Transverse colon (tissue), 4 donors: ENCODE measurements around the gene MLST8. TPM values are rescaled to one million over a fixed set of nuclear protein-coding genes. Genes with fewer than 3 reads are reported as not detected.

Source experiments
- DNase-seq: peaks from one replicate; pipeline ENCODE4 v3.0.0-alpha.2; 2019
- H3K27ac ChIP-seq, 4 donors: fragments of 200-600 bp; sonication (generic); 2 replicates each; pipeline ENCODE4 v1.5.1; 2016 to 2018; ENCODE audit warnings: inconsistent platforms in 4 of 4
- H3K27me3 ChIP-seq: fragments of 200-600 bp; sonication (generic); 2 replicates; pipeline ENCODE4 v1.5.1; 2017; ENCODE audit warnings: inconsistent platforms
- H3K36me3 ChIP-seq, 4 donors: fragments of 200-600 bp; sonication (generic); 2 replicates each; pipeline ENCODE4 v1.5.1; 2017 to 2019; ENCODE audit warnings: inconsistent platforms in 4 of 4
- H3K4me1 ChIP-seq, 4 donors: fragments of 200-600 bp; sonication (generic); 2 replicates each; pipeline ENCODE4 v1.5.1; 2017 to 2020; ENCODE audit warnings: inconsistent platforms in 4 of 4
- H3K4me3 ChIP-seq, 4 donors: fragments of 200-600 bp; sonication (generic); 1 replicate in 1 of 4; 2 replicates in 3 of 4; pipeline versions ENCODE4 v1.5.1 to v1.6.1; 2017 to 2019; ENCODE audit warnings: inconsistent platforms in 4 of 4
- H3K9me3 ChIP-seq, 2 donors: fragments of 200-600 bp; sonication (generic); 2 replicates each; pipeline ENCODE4 v1.5.1; 2017 to 2019; ENCODE audit warnings: inconsistent platforms in 2 of 2
- EP300 ChIP-seq: sonication (generic); formaldehyde crosslinking; IDR thresholded peaks from one replicate; pipeline ENCODE4 v1.6.1; 2017; ENCODE audit warnings: antibody characterized with exemption, low read depth
- POLR2A ChIP-seq: fragments of 450-650 bp; IDR thresholded peaks from one replicate; pipeline ENCODE4 v1.6.1; 2016; ENCODE audit warnings: antibody characterized with exemption, mild to moderate bottlenecking, moderate library complexity
- POLR2AphosphoS5 ChIP-seq, 3 donors: sonication (generic); formaldehyde crosslinking; IDR thresholded peaks; one replicate each; pipeline ENCODE4 v1.6.1; 2016; ENCODE audit warnings: antibody characterized with exemption in 3 of 3
- WGBS, 2 donors: methylation state at CpG; one replicate each; pipeline ENCODE4 v1.1.5; 2018; ENCODE audit warnings: low coverage in 1 of 2; 5-methylcytosine and 5-hydroxymethylcytosine counted together
- in situ Hi-C, 4 donors: fragments of 200-750 bp; cut with MboI; loops; one replicate each; pipeline versions ENCODE4 v1.15.0 to v1.15.1; 2017; ENCODE audit warnings: low sequenced_read_pairs in 3 of 4, low pct_ligation_motif_present in 1 of 4, low pct_unique_long_range_greater_than_20kb in 1 of 4
- intact Hi-C: fragments of 100-400 bp; cut with DNase I; formaldehyde crosslinking; loops from one replicate; pipeline ENCODE4 v1.15.1; 2023; ENCODE audit warnings: low total_unique reads
- total RNA-seq, 4 donors: library from RNA; depleted of rRNA; stranded (reverse); fragments of >200 nt; gene quantifications; one replicate each; pipeline ENCODE4 v1.1.0, GENCODE V29; 2016
- TF ChIP-seq, protein P1 (sequence below), 5 experiments: fragments of 200-600 bp in 3 of 5; fragments of 450-650 bp in 2 of 5; sonication (generic) in 3 of 5; IDR thresholded peaks; 1 replicate in 2 of 5; 2 replicates in 3 of 5; pipeline ENCODE4 v1.5.1; 2016 to 2017; ENCODE audit warnings: antibody characterized with exemption in 5 of 5, inconsistent platforms in 3 of 5, mild to moderate bottlenecking in 2 of 5, moderate library complexity in 1 of 5

Gene MLST8
- total RNA-seq, 4 donors from 2014 or later = 50.8 to 81.8 (median 73.1) TPM

DNA sequence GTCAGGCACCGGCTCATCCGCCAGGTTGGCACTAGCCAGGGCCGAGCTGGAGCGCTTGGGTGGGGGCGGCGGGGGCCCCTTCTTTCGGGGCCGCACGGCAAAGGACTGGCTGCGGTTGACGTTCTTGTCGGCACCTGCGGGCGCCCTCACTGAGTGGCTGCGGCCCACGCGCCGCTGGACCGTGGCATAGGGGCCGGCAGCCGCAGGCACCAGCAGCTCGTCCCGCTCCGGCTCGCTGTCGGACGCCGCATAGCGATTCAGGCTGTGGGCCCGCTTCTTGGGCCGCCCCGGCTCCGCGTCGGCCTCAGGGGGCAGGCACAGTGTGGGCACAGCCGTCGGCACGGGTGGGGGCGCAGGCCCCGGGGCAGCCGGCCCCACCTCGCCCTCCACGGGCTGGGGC, 24.8 kb upstream of the MLST8 start:
- Histone ChIP-seq H3K9me3 (no peaks in the 10 kb centered on the region), H3K4me3 (no peak overlapping the region), H3K4me1 (no peaks in the 10 kb centered on the region), H3K36me3 (peaks cover 0 to 18% (median 6%) of the 10 kb centered on the region in 4 donors), H3K27me3 (peaks cover 9% of the 10 kb centered on the region), H3K27ac (no peak overlapping the region)
- intact Hi-C loops = no loop called here
- in situ Hi-C loops = loop anchor here in 1 of 4 donors (25.0 kb wide), 1 partner anchor 307 kb away; the partner anchor contains the start of gene TBC1D24
- WGBS, 2 donors = 99% methylated on average over 34 of the region's 43 CpGs; no CpG with 5 or more reads in 1 of the 2 donors
- TF ChIP-seq EP300 (no peak), POLR2A (no peak)
- DNase-seq = no peak

DNA sequence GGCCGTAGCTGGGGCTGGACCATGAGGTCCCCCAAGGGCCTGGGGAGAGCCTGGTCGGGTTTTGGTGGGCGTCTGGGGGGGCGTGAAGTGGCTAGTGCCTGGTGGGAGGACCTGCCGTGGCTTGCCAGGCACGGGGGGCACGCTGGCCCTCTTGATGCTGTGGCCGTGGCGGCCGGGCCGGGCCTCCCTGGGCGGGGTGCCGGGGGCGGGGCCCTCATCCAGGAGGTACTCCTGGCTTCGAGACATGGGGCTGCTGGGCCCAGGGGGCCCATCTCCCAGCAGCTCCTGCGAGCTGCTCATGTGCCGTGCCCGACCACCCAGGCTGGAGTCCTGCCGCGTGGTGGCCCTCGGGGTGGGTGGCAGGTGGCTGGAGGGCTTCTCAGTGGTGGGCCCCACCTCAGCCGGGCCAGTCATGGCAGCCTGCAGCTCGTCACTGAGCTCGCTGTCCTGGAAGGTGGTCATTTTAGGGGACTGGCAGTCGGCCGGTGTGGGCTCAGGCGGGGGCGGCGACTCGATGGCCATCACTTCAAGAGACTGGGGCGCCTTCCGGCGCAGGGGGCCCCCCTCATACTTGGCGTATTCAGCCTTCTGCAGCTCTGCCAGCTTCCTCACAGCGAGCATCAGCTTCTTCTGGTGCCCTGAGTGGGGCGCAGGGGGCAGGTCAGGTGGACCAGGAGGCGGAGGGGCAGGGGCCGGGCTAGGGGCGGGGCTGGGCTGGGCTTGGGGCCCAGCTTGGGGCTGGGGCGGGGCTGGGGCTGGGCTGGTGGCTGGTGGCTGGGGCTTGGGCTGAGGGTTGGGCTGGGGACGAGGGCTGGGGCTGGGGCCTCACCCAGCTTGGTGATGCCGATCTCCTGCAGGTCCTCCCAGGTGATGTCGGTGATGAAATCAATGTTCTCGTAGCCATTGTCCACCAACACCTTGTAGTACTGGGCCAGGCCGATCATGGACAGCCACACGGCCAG, 24.0 kb upstream of the MLST8 start:
- 30 to 86% methylated on average over 2 to 39 of the region's 46 CpGs for WGBS, 2 donors
- DNase-seq = no peak
- no peaks in the 10 kb centered on the region for H3K9me3 ChIP-seq
- TF ChIP-seq POLR2AphosphoS5 (IDR thresholded peaks at IDR 0.05) (no peak), POLR2A (no peak), EP300 (no peak)
- TF ChIP-seq, protein P1, sequence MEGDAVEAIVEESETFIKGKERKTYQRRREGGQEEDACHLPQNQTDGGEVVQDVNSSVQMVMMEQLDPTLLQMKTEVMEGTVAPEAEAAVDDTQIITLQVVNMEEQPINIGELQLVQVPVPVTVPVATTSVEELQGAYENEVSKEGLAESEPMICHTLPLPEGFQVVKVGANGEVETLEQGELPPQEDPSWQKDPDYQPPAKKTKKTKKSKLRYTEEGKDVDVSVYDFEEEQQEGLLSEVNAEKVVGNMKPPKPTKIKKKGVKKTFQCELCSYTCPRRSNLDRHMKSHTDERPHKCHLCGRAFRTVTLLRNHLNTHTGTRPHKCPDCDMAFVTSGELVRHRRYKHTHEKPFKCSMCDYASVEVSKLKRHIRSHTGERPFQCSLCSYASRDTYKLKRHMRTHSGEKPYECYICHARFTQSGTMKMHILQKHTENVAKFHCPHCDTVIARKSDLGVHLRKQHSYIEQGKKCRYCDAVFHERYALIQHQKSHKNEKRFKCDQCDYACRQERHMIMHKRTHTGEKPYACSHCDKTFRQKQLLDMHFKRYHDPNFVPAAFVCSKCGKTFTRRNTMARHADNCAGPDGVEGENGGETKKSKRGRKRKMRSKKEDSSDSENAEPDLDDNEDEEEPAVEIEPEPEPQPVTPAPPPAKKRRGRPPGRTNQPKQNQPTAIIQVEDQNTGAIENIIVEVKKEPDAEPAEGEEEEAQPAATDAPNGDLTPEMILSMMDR (IDR thresholded peaks at IDR 0.05) = no peak
- H3K4me3 ChIP-seq = no peak overlapping the region
- intact Hi-C loops (no loop called here), in situ Hi-C loops (loop anchor here in 1 of 4 donors (25.0 kb wide), 1 partner anchor 306 kb away; the partner anchor contains the start of gene TBC1D24)
- peaks cover 13% of the 10 kb centered on the region for H3K27me3 ChIP-seq
- no peak overlapping the region for H3K27ac ChIP-seq
- peaks cover 0 to 10% (median 2%) of the 10 kb centered on the region in 4 donors for H3K36me3 ChIP-seq
- H3K4me1 ChIP-seq = no peaks in the 10 kb centered on the region

DNA sequence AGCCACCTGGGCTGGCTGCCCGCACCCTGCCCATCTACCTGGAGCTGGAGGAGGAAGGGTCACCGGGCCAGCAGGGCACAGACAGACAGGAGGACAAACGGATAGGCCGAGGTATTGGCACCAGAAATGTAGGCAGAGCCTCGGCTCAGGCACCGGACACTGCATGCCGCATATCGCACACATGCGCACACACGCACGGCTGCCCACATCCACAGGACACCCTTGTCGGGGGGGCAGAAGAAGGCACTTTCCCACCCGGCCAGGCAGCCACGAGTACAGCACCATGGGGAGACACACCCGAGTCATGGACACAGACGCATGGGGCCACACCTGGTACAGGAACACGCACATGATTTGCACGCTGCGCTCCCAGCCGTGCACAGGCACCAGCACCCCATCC, 23.3 kb upstream of the MLST8 start:
- WGBS, 2 donors = 93% methylated on average over 20 of the region's 20 CpGs; no CpG with 5 or more reads in 1 of the 2 donors
- in situ Hi-C loops = loop anchor here in 1 of 4 donors (25.0 kb wide), 1 partner anchor 305 kb away; the partner anchor contains the start of gene TBC1D24
- Histone ChIP-seq H3K27ac (no peak overlapping the region), H3K4me3 (no peak overlapping the region), H3K4me1 (no peaks in the 10 kb centered on the region), H3K9me3 (no peaks in the 10 kb centered on the region), H3K27me3 (peaks cover 18% of the 10 kb centered on the region), H3K36me3 (peaks cover 0 to 9% (median 1%) of the 10 kb centered on the region in 4 donors)
- intact Hi-C loops = no loop called here
- no peak for DNase-seq
- TF ChIP-seq EP300 = no peak
- TF ChIP-seq, protein P1 (IDR thresholded peaks at IDR 0.05) = no peak
- TF ChIP-seq POLR2A = no peak
- no peak for TF ChIP-seq POLR2AphosphoS5 (IDR thresholded peaks at IDR 0.05)

DNA sequence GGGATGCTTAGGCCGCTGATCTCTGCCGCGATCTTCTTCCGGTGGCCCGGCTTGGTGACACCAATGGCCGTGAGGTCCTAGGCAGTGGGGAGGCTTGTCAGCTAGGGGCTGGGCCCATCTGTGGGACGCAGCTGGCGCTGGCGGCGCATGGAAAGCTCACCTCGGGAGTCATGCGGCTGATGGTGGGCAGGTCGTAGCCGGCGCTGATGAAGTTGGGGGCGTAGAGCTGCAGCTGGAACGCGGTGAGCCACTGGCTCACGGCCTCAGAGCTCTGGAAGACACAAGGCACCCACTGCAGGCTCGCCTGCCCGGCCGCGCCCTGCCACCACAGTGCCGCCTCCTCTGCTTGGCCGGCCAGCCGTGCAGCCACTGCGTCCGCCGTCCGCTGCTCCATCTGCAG, 21.6 kb upstream of the MLST8 start:
- WGBS, 2 donors = 91% methylated on average over 30 of the region's 30 CpGs; no CpG with 5 or more reads in 1 of the 2 donors
- intact Hi-C loops (no loop called here), in situ Hi-C loops (loop anchor here in 1 of 4 donors (25.0 kb wide), 1 partner anchor 304 kb away; the partner anchor contains the start of gene TBC1D24)

More for the DNA sequence above, 21.6 kb upstream of the MLST8 start:
- no peaks in the 10 kb centered on the region for H3K36me3 ChIP-seq
- no peaks in the 10 kb centered on the region for H3K9me3 ChIP-seq
- H3K4me1 ChIP-seq = no peaks in the 10 kb centered on the region
- no peak for DNase-seq
- H3K4me3 ChIP-seq = no peak overlapping the region
- TF ChIP-seq, protein P1 (IDR thresholded peaks at IDR 0.05) = no peak
- TF ChIP-seq POLR2A (no peak), POLR2AphosphoS5 (IDR thresholded peaks at IDR 0.05) (no peak), EP300 (no peak)
- no peak overlapping the region for H3K27ac ChIP-seq
- H3K27me3 ChIP-seq = peaks cover 18% of the 10 kb centered on the region
